PC-9 (cell line): ENCODE data around the gene PCED1B. TPM values are rescaled to one million over a fixed set of nuclear protein-coding genes. Genes with fewer than 3 reads are reported as not detected.

Experiments
- BruUV-seq: library from RNA; stranded (reverse); fragments of 400-500 nt; replicated peaks from 2 replicates; lab custom pipeline; 2021; lab: Mats Ljungman, UMichigan
- CTCF ChIA-PET: fragments of 300-600 bp; sonication (Branson Sonifier 250); formaldehyde crosslinking; loops from one replicate; lab custom pipeline; 2022; ENCODE audit warnings: antibody characterized with exemption; lab: Charles Lee
- POLR2A ChIA-PET: fragments of 300-600 bp; sonication (Branson Sonifier 250); formaldehyde crosslinking; loops from one replicate; lab custom pipeline; 2022; ENCODE audit warnings: antibody characterized with exemption; ENCODE audit not compliant: unreplicated experiment; lab: Charles Lee
- DNase-seq, 2 experiments: peaks; one replicate each; pipeline versions ENCODE4 v3.0.0 to v3.0.0-alpha.2; 2015 to 2022; ENCODE audit warnings: mixed read lengths in 1 of 2
- H2AFZ ChIP-seq: fragments of 200-600 bp; sonication (generic); 2 replicates; pipeline ENCODE4 v1.8.1; 2017; ENCODE audit warnings: antibody characterized with exemption
- H3F3A ChIP-seq: fragments of 200-600 bp; sonication (generic); 2 replicates; pipeline ENCODE4 v1.8.1; 2017; ENCODE audit warnings: antibody characterized with exemption, mild to moderate bottlenecking, low read depth; ENCODE audit not compliant: insufficient read depth
- H3K27ac ChIP-seq: fragments of 200-600 bp; sonication (generic); 2 replicates; pipeline ENCODE4 v1.6.1; 2016; ENCODE audit warnings: mixed run types
- H3K27me3 ChIP-seq: fragments of 200-600 bp; sonication (generic); 2 replicates; pipeline ENCODE4 v1.6.1; 2016; ENCODE audit warnings: low read depth, mixed run types; ENCODE audit not compliant: insufficient read depth
- H3K36me3 ChIP-seq: fragments of 200-600 bp; sonication (generic); 2 replicates; pipeline ENCODE4 v1.6.1; 2016; ENCODE audit warnings: low read depth, mixed run types
- H3K4me1 ChIP-seq: fragments of 200-600 bp; sonication (generic); replicated peaks from 2 replicates; pipeline ENCODE4 v1.6.1; 2016; ENCODE audit warnings: mixed run types; ENCODE audit not compliant: insufficient read depth
- H3K4me2 ChIP-seq: fragments of 200-600 bp; sonication (generic); 2 replicates; pipeline ENCODE4 v1.6.1; 2017; ENCODE audit warnings: mixed run types
- H3K4me3 ChIP-seq: fragments of 200-600 bp; sonication (generic); 2 replicates; pipeline ENCODE4 v1.6.1; 2016; ENCODE audit warnings: mixed run types
- H3K79me2 ChIP-seq: fragments of 200-600 bp; sonication (generic); 2 replicates; pipeline ENCODE4 v1.6.1; 2017; ENCODE audit warnings: low read depth, mixed run types
- H3K9me2 ChIP-seq: fragments of 200-600 bp; sonication (generic); 2 replicates; pipeline ENCODE4 v1.8.1; 2017; ENCODE audit warnings: mild to moderate bottlenecking; ENCODE audit not compliant: insufficient read depth
- H3K9me3 ChIP-seq: fragments of 200-600 bp; sonication (generic); 2 replicates; pipeline ENCODE4 v1.8.1; 2016; ENCODE audit warnings: low read depth; ENCODE audit not compliant: insufficient read depth
- H4K20me1 ChIP-seq: fragments of 200-600 bp; sonication (generic); 2 replicates; pipeline ENCODE4 v1.8.1; 2017; ENCODE audit not compliant: insufficient read depth
- CTCF ChIP-seq: fragments of 200-600 bp; sonication (generic); conservative IDR thresholded peaks from 2 replicates; pipeline ENCODE4 v1.6.1; 2017; ENCODE audit warnings: mixed run types, antibody characterized with exemption, mild to moderate bottlenecking, moderate library complexity
- EZH2 ChIP-seq: fragments of 200-600 bp; sonication (generic); IDR thresholded peaks from 2 replicates; pipeline ENCODE4 v1.8.0; 2017; ENCODE audit warnings: antibody characterized with exemption, low read depth
- intact Hi-C: fragments of 100-400 bp; cut with micrococcal nuclease; formaldehyde crosslinking; loops from one replicate; pipeline ENCODE4 v1.10.0; 2022; ENCODE audit not compliant: unreplicated experiment
- total RNA-seq: library from RNA; stranded (reverse); gene quantifications from 2 replicates; pipeline ENCODE4 v1.2.3, GENCODE V29; 2021

The PCED1B gene
- total RNA-seq, 1 experiment from 2014 or later = 11.2 TPM

- Histone ChIP-seq H3K36me3 (no peaks in the 10 kb centered on the region), H3K4me3 (no peak overlapping the region), H3K27ac (no peak overlapping the region), H3K27me3 (no peaks in the 10 kb centered on the region), H3K9me3 (peaks cover 5% of the 10 kb centered on the region; the same call in 1 of the 2 replicates), H3F3A (peaks cover 15% of the 10 kb centered on the region), H3K4me2 (no peak overlapping the region), H2AFZ (no peak overlapping the region), H4K20me1 (no peaks in the 10 kb centered on the region), H3K79me2 (no peaks in the 10 kb centered on the region), H3K4me1 (peaks cover 41% of the 10 kb centered on the region), H3K9me2 (no peaks in the 10 kb centered on the region)
- ChIA-PET CTCF (interaction anchor here (0.7 kb wide), 1 partner anchor 19 kb away, joined by 3 read pairs; no protein-coding TSS in a partner anchor), POLR2A (no interaction called here)
- TF ChIP-seq EZH2 (no peak), CTCF (no peak)
- BruUV-seq = no TSS peak
- no peak for DNase-seq
- intact Hi-C loops = no loop called here
Measured at GRCh38 chr12:47242426-47242825, 163.0 kb downstream of the PCED1B start.

- BruUV-seq = no TSS peak
- Histone ChIP-seq H3K79me2 (no peaks in the 10 kb centered on the region), H3K9me3 (peaks cover 5% of the 10 kb centered on the region; the same call in 1 of the 2 replicates), H3K9me2 (no peaks in the 10 kb centered on the region), H3K4me3 (no peak overlapping the region), H3K4me2 (peak overlapping the region; percentile 15; the same call in 1 of the 2 replicates), H4K20me1 (no peaks in the 10 kb centered on the region), H3K27ac (peak overlapping the region; percentile 52), H3K4me1 (peaks cover 56% of the 10 kb centered on the region), H3K36me3 (no peaks in the 10 kb centered on the region), H3K27me3 (no peaks in the 10 kb centered on the region), H2AFZ (no peak overlapping the region), H3F3A (peaks cover 16% of the 10 kb centered on the region)
- intact Hi-C loops = no loop called here
- CTCF ChIA-PET = interaction anchor here (0.8 kb wide), 1 partner anchor 25 kb away, joined by 3 read pairs; no protein-coding TSS in a partner anchor
- DNase-seq = peak in 1 of 2 experiments; percentile 51
- POLR2A ChIA-PET = interaction anchor here (0.6 kb wide), 2 partner anchors 28 to 166 kb away, joined by 3 to 7 read pairs; partner anchors contain the start of gene PCED1B
- no peak for TF ChIP-seq EZH2
- no peak for TF ChIP-seq CTCF
Measured at GRCh38 chr12:47244835-47245234, 165.4 kb downstream of the PCED1B start.

GRCh38 chr12:47245623-47246022 lies 166.2 kb downstream of the PCED1B start:
- H3K36me3 ChIP-seq = no peaks in the 10 kb centered on the region
- ChIA-PET POLR2A (interaction anchor here (0.6 kb wide), 1 partner anchor 166 kb away, joined by 7 read pairs; the partner anchor contains the start of gene PCED1B), CTCF (no interaction called here)
- peaks cover 5% of the 10 kb centered on the region; the same call in 1 of the 2 replicates for H3K9me3 ChIP-seq
- H4K20me1 ChIP-seq = no peaks in the 10 kb centered on the region
- H3K27me3 ChIP-seq = no peaks in the 10 kb centered on the region
- H3K79me2 ChIP-seq = no peaks in the 10 kb centered on the region
- intact Hi-C loops = no loop called here
- no TSS peak for BruUV-seq
- peak overlapping the region; percentile 15 for H3K4me2 ChIP-seq
- no peak overlapping the region for H3K4me3 ChIP-seq
- peaks cover 20% of the 10 kb centered on the region for H3F3A ChIP-seq
- peaks cover 64% of the 10 kb centered on the region for H3K4me1 ChIP-seq
- TF ChIP-seq CTCF = no peak
- no peak for TF ChIP-seq EZH2
- peak overlapping the region; percentile 52 for H3K27ac ChIP-seq
- H2AFZ ChIP-seq = no peak overlapping the region
- no peak for DNase-seq
- no peaks in the 10 kb centered on the region for H3K9me2 ChIP-seq
